Mucosa of stomach (tissue), 1 donor: ENCODE results near the gene KCNQ2.

ENCODE experiments used
- H3K27me3 ChIP-seq: one replicate; pipeline ENCODE4 v1.7.0; 2013; ENCODE audit warnings: mild to moderate bottlenecking, low read length; ENCODE audit not compliant: control insufficient read depth, insufficient read depth
- H3K36me3 ChIP-seq: one replicate; pipeline ENCODE4 v1.7.0; 2013; ENCODE audit warnings: low read length; ENCODE audit not compliant: control insufficient read depth, insufficient read depth
- H3K4me1 ChIP-seq: one replicate; pipeline ENCODE4 v1.7.0; 2013; ENCODE audit warnings: mild to moderate bottlenecking, low read length; ENCODE audit not compliant: control insufficient read depth, insufficient read depth
- H3K4me3 ChIP-seq: one replicate; pipeline ENCODE4 v1.7.0; 2013; ENCODE audit warnings: low read length
- H3K9ac ChIP-seq: one replicate; pipeline ENCODE4 v1.7.0; 2013; ENCODE audit warnings: mild to moderate bottlenecking, low read length, moderate library complexity
- H3K9me3 ChIP-seq: one replicate; pipeline ENCODE4 v1.7.0; 2013; ENCODE audit warnings: mild to moderate bottlenecking, low read length, moderate library complexity; ENCODE audit not compliant: control insufficient read depth
- donor health status: Pancreatic carcinoma.

KCNQ2 gene

DNA sequence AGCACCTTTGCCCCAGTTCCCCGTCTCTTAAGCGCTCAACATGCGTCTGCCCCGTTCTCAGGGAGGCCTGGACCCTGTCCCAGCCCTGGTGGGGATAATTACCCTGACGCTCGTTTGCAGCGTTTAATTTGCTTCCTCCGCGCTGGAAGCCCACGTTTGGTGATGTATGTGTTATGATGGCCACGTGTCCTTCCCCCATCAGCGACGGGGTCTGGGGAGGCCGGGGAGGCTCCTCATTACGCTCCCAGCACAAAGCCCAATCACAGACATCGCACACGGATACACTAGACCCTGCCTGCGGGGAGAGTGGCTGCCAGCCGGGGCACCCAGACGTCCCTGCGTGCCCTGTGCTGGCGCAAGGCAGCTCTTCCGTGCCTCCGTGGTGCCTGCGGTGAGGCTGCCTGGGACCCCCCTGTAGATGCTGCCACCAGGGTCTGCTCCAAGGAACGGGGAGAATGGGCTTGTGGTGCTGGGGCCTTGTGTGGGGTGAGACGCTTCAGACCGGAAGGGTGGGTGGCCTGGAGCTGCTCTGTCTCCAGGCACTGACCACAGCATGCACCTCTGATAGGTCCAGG is 101.1 kb downstream of the KCNQ2 start:
- no peaks in the 10 kb centered on the region for H3K4me1 ChIP-seq
- no peaks in the 10 kb centered on the region for H3K36me3 ChIP-seq
- H3K27me3 ChIP-seq = peaks cover 12% of the 10 kb centered on the region
- no peak overlapping the region for H3K9ac ChIP-seq
- H3K4me3 ChIP-seq = no peak overlapping the region
- no peaks in the 10 kb centered on the region for H3K9me3 ChIP-seq

DNA sequence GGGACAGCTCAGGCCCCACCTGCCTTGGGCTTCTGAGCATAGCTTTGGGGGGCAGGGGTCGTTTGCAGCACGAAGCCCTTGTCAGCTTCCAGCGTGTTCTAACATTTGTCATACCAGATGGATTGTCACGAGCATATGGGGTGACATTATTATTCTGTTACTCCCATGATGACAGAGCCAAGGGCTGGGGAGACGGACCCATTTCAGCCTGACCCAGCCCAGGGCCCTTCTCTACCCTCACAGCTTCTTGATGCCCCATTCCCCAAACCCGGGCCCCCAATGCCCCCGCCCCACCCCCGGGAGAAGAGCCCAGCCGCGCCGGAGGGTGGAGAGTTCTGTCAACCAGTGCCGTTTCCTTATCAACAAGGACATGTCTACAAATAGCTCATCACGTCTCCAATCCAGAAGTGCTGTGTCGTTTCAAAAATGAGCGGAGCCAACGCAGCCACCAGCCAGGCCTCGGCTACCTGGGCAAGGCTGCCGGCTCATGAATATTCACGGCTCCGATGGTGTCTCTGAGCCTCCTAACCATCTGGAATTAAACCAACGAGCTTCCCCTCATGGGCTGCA is 101.8 kb downstream of the KCNQ2 start:
- Histone ChIP-seq H3K27me3 (peaks cover 13% of the 10 kb centered on the region), H3K9me3 (no peaks in the 10 kb centered on the region), H3K4me3 (no peak overlapping the region), H3K4me1 (no peaks in the 10 kb centered on the region), H3K9ac (no peak overlapping the region), H3K36me3 (no peaks in the 10 kb centered on the region)

DNA sequence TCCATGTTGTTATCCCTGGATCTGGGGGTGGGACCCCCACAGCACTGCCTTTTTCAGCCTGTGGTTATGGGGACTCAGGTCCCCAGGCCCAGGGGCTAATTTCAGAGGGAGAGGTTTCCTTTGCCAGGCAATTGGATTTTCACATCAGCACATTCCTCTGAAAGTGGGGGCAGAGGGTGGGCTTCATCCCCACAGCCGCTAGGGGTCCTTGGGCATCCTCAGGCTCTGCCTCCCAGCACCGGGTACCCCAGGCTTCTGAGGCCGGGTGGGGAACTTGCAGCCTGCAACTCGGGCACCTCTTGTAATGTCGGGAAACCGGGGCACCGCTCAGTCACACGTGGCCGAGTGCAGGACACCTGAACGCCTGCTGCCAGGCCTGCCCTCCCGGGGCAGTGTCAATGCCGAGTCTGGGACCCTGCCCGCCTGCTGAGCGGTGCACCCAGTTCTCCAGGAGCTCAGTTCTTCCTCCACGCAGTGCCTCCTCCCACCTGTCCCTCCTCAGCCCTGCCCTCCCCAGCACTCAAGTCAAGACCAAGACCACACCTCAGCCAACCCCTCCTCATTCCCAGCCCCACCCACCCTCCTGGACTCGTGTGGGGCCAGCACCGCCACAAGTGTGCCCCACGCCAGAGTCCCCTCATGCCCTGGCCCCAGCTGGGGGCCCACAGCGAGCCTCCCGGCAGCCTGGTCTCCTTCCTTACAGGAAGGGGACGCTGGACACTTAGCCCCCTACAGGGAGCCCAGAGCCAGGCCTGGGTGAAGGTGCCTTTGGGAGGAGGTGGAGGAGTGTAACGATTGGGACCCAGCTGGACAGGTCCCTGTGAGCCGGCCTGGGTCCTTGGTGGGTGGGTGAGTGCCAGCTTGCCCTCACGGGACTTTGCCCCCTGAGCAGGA is 102.5 kb downstream of the KCNQ2 start:
- H3K4me1 ChIP-seq = no peaks in the 10 kb centered on the region
- H3K9ac ChIP-seq = no peak overlapping the region
- no peaks in the 10 kb centered on the region for H3K36me3 ChIP-seq
- H3K27me3 ChIP-seq = peaks cover 17% of the 10 kb centered on the region
- H3K4me3 ChIP-seq = no peak overlapping the region
- no peaks in the 10 kb centered on the region for H3K9me3 ChIP-seq

DNA sequence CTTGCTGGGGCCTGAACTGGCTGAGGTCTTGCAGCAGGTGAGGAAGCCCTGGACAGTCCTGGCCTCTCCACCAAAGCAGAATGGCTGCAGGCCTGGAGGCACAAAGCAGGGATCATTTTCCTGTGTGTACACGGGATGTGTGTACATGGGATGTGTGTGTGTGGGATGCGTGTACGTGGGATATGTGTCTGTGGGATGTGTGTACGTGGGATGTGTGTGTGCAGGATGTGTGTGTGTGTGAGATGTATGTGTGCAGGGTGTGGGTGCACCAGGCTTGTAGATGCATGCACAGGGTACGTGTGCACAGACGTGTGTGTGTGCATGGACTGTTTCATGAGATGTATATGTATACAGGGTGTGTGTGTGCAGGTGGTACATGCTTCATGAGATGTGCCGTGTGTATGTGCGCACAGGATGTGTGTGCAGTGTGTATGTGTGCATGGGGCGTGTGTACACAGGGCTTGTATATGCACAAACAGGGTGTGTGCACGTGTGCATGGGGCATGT is 103.4 kb downstream of the KCNQ2 start:
- Histone ChIP-seq H3K36me3 (no peaks in the 10 kb centered on the region), H3K4me1 (no peaks in the 10 kb centered on the region), H3K4me3 (no peak overlapping the region), H3K27me3 (peaks cover 10% of the 10 kb centered on the region), H3K9me3 (no peaks in the 10 kb centered on the region), H3K9ac (no peak overlapping the region)

DNA sequence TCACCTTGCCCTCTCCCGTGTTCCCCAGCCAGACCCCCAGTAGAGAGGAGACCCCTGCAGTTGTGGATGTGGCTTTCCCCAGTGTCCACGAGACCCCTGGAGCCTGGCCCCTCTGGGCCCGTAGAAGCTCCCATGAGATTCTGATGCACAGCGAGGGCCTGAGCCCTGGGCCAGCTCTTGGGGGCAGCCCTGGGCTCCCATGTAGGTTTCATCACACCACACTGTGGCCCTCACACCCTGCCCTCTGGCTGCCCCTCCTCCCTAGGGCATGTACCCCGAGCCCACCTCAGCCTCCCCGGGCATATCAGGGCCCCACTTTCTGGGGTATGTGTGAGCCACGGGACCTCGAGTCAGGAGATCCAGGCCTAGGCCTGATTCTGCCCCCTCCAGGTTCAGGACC is 104.3 kb downstream of the KCNQ2 start:
- Histone ChIP-seq H3K4me3 (no peak overlapping the region), H3K9ac (no peak overlapping the region), H3K9me3 (no peaks in the 10 kb centered on the region), H3K4me1 (no peaks in the 10 kb centered on the region), H3K27me3 (peaks cover 13% of the 10 kb centered on the region), H3K36me3 (no peaks in the 10 kb centered on the region)

DNA sequence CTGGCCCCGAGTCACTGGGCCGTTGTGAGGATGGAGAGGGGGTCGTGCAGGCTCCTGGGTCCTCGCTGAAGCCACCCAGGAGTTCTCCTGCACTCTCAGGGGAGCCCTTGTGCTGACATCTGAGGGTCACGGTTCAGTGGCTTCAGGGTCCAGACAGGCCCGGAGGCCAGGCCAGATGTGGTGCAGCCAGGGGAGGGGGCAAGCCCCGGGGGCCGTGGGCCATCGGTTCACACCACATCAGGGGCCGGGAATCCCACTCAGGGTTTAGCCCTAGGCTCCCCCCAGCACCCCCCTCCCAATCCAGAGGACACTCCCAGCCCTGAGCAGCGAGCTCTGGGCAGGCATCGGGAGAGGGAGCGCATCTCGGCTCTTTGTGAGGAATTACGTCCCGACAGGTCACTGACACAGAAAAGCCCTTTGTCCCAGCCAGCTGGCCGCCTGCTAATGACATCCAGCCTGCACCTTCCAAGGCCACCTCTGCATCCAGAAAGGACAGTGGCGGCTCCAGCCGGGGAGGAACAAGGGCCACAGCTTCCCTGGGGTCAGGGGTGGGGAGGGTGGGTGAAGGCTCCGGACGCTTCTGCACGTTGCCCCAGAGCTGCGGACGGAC is 104.9 kb downstream of the KCNQ2 start:
- Histone ChIP-seq H3K9me3 (no peaks in the 10 kb centered on the region), H3K4me1 (no peaks in the 10 kb centered on the region), H3K9ac (no peak overlapping the region), H3K4me3 (no peak overlapping the region), H3K36me3 (no peaks in the 10 kb centered on the region), H3K27me3 (peaks cover 19% of the 10 kb centered on the region)

DNA sequence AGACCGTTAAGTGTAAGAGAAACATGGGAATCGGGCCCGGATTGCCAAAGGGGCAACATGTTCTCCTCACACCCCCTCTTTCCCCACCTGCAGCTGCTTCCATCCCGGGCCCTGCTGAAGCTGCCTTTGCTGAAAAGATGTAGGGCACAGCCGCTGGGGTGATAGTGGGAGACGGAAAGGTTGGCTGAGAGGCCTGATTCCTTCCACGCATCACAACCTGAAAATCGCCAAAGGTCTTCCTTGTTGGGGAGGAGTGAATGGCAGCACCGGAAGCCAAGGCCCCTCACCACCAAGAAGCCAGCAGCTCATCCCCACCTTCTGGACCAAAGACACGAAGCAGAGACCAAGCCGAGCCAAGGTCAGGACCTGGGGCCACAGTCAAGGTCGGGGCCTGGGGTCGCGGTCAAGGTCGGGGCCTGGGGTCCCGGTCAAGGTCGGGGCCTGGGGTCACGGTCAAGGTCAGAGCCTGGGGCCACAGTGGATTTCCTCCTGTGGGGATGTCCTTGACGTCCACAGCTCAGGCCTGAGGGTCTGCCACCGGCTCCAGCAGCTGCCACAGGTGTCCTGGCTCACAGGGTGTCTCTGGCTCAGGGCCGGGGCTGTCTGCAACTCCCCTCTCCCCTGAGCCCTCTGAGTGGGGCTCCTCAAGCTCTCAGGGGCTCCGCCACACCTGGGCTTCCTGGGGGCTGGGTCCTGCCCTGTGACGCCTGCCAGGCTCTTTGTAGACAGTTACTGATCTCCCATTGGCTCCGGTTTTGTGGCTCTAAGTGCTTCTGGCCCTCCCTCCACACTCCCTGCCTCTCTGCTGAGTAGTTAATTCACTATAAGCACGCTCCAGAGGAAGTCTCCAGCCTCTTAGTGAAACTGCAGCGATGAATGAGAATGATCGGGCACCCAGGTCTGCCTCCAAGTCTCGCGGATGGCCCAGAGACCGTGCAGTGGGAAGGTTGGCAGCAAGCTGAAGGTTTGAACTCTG is 105.8 kb downstream of the KCNQ2 start:
- no peak overlapping the region for H3K9ac ChIP-seq
- H3K4me1 ChIP-seq = no peaks in the 10 kb centered on the region
- H3K9me3 ChIP-seq = no peaks in the 10 kb centered on the region
- H3K27me3 ChIP-seq = peaks cover 28% of the 10 kb centered on the region
- H3K4me3 ChIP-seq = no peak overlapping the region
- H3K36me3 ChIP-seq = no peaks in the 10 kb centered on the region

DNA sequence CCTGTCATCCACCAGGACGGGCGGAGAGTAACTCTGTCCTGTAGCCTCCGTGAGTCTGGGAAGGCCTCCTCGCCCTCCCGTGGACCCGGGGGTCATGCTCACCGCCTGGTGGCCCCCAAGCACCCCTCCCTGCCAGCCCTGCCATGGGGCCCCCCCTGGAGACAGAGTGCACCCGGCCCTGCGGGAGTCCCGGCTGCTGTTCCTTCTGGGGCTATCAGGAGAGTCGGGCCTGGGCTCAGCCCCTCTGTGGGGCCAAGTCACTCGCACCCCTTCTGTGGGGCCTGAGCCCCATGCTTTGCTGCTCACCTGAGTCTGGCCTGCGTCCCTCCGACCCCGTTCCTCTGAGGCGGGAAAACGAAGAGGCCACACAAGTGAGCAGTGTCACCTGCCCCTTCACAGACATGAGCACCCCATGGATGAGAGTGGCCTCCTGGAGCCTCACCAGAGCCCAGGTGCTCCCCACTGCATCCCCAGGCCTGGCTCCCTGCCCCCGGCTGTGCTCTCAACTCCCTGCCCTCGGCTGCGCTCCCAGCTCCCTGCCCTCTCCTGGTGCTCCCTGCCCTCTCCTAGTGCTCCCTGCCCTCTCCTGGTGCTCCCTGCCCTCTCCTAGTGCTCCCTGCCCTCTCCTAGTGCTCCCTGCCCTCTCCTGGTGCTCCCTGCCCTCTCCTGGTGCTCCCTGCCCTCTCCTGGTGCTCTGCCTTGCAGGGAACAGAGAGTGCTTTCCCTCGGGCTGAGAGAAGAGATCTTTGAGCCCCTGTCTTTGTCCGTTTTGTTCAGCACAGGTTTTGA is 106.7 kb downstream of the KCNQ2 start:
- H3K4me1 ChIP-seq = no peaks in the 10 kb centered on the region
- no peaks in the 10 kb centered on the region for H3K36me3 ChIP-seq
- no peaks in the 10 kb centered on the region for H3K9me3 ChIP-seq
- peaks cover 33% of the 10 kb centered on the region for H3K27me3 ChIP-seq
- H3K4me3 ChIP-seq = no peak overlapping the region
- H3K9ac ChIP-seq = no peak overlapping the region

DNA sequence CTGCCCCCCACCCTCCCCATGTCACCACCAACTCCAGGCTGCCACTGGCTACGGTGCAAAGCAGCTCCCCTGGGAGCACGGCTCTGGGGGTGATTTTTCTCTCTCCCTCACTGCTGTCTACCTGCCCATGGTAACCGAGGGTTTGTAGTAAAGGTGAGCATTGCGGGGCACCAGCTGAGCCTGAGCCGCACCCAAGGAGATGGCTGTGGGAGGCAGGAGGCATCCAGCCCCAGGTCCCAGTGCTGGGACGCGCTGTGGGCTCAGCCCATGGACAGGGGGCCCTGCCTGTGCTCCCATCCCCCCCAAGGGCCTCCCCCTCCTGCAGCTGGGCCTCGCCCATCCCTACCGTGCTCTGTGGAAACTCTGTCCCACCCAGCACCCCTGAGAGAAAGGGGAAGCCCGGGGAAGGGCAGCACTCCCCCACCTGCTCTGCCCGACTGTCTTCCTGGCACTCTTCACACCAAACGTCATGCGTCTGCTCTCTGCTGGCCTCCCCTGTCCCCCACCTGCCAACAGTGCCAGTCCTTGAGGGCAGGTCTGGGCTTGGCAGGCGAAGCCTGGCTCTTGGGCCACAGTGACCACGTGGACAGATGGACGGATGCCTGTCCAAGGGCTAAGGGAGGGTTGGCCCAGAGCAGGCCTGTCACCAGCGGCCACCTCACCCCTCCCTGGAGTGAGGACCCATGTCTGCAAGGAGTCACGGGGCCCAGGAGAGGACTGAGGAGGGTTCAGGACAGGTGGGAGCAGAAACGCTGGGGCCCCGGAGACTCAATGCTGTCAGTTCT is 107.5 kb downstream of the KCNQ2 start:
- Histone ChIP-seq H3K36me3 (no peaks in the 10 kb centered on the region), H3K9ac (no peak overlapping the region), H3K9me3 (no peaks in the 10 kb centered on the region), H3K27me3 (peaks cover 41% of the 10 kb centered on the region), H3K4me1 (no peaks in the 10 kb centered on the region), H3K4me3 (no peak overlapping the region)

DNA sequence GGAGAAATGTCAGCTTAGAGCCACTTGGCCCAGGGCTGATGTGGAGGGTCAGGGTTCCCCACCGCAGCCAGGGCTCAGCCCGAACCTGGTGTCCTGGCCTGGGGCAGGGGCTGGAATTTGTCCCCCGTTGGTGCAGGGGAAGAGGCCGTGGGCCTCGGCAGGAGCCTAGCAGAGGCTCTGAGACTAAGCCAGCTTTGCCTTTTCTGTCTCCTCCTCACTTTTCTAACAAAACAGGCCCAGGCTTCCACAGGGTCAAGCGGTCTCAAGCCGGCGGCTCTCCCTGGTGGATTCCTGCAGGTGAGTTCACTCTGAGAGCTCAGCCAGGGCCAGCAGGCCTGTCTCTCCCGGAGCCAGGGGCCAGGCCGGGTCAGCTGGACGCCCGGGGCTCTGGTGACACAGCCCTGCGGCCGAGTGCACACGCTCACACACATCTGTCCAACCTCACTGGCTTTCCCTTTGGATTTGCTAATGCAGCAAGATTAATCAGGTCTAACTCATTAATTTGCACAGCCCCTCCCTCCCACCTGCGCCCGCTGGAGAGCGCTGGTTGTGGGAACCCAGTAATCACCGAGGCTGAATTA is 108.4 kb downstream of the KCNQ2 start:
- Histone ChIP-seq H3K4me1 (no peaks in the 10 kb centered on the region), H3K9ac (no peak overlapping the region), H3K27me3 (peaks cover 49% of the 10 kb centered on the region), H3K9me3 (no peaks in the 10 kb centered on the region), H3K36me3 (no peaks in the 10 kb centered on the region), H3K4me3 (no peak overlapping the region)
